Measurements from ENCODE around the gene CPNE2.

GRCh38 chr16:57123974-57124674 is 31.7 kb downstream of the CPNE2 start:
- TF ChIP-seq, protein P1, sequence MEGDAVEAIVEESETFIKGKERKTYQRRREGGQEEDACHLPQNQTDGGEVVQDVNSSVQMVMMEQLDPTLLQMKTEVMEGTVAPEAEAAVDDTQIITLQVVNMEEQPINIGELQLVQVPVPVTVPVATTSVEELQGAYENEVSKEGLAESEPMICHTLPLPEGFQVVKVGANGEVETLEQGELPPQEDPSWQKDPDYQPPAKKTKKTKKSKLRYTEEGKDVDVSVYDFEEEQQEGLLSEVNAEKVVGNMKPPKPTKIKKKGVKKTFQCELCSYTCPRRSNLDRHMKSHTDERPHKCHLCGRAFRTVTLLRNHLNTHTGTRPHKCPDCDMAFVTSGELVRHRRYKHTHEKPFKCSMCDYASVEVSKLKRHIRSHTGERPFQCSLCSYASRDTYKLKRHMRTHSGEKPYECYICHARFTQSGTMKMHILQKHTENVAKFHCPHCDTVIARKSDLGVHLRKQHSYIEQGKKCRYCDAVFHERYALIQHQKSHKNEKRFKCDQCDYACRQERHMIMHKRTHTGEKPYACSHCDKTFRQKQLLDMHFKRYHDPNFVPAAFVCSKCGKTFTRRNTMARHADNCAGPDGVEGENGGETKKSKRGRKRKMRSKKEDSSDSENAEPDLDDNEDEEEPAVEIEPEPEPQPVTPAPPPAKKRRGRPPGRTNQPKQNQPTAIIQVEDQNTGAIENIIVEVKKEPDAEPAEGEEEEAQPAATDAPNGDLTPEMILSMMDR (IDR thresholded peaks at IDR 0.05): no peak
- TF ChIP-seq POLR2A (IDR thresholded peaks at IDR 0.05) (no peak), EP300 (IDR thresholded peaks at IDR 0.05) (no peak), POLR2AphosphoS5 (IDR thresholded peaks at IDR 0.05) (no peak)
